GM18907 (cell line): Measurements from ENCODE around the gene GPX4.
"Not testable (repeated sequence)": the region's sequence is repeated elsewhere in the genome, so short reads cannot be mapped to it uniquely, and the experiment has no call there.

Experiments
- ATAC-seq: cut with Tn5 transposase; IDR thresholded peaks from one replicate; pipeline ENCODE4 v1.9.1; 2021; ENCODE audit warnings: mild to moderate bottlenecking, moderate library complexity; ENCODE audit not compliant: unreplicated experiment

Gene GPX4

GRCh38 chr19:1113986-1114483 is 10.2 kb downstream of the GPX4 start:
- no peak for ATAC-seq

- not testable (repeated sequence) for ATAC-seq
These were observed 10.9 kb downstream of the GPX4 start for GRCh38 chr19:1114728-1115127.

- no peak for ATAC-seq
These were observed 12.0 kb downstream of the GPX4 start for GRCh38 chr19:1115646-1116420.

- ATAC-seq: no peak
These were observed 13.2 kb downstream of the GPX4 start for GRCh38 chr19:1116726-1117581.

- ATAC-seq: no peak
These were observed 13.9 kb downstream of the GPX4 start for GRCh38 chr19:1117654-1118053.

GRCh38 chr19:1118999-1119398 is 15.2 kb downstream of the GPX4 start:
- no peak for ATAC-seq

- ATAC-seq: no peak
These were observed 15.9 kb downstream of the GPX4 start for GRCh38 chr19:1119475-1120217.

- ATAC-seq: no peak
These were observed 17.6 kb downstream of the GPX4 start for GRCh38 chr19:1121395-1121794.

GRCh38 chr19:1122021-1122971 is 18.5 kb downstream of the GPX4 start:
- no peak for ATAC-seq

- ATAC-seq: no peak
These were observed 19.2 kb downstream of the GPX4 start for GRCh38 chr19:1122972-1123363.

- ATAC-seq: no peak
These were observed 19.6 kb downstream of the GPX4 start for GRCh38 chr19:1123381-1123780.

GRCh38 chr19:1123885-1124677 is 20.3 kb downstream of the GPX4 start:
- no peak for ATAC-seq

- no peak for ATAC-seq
These were observed 22.0 kb downstream of the GPX4 start for GRCh38 chr19:1125601-1126467.

- ATAC-seq: no peak
These were observed 23.4 kb downstream of the GPX4 start for GRCh38 chr19:1126984-1127760.

GRCh38 chr19:1128106-1128505 is 24.3 kb downstream of the GPX4 start:
- ATAC-seq: no peak

GRCh38 chr19:1129084-1129483 is 25.3 kb downstream of the GPX4 start:
- ATAC-seq: not testable (repeated sequence)

GRCh38 chr19:1129535-1129934 is 25.7 kb downstream of the GPX4 start:
- ATAC-seq: no peak
